Measurements from ENCODE around the gene FAM110C.

DNA sequence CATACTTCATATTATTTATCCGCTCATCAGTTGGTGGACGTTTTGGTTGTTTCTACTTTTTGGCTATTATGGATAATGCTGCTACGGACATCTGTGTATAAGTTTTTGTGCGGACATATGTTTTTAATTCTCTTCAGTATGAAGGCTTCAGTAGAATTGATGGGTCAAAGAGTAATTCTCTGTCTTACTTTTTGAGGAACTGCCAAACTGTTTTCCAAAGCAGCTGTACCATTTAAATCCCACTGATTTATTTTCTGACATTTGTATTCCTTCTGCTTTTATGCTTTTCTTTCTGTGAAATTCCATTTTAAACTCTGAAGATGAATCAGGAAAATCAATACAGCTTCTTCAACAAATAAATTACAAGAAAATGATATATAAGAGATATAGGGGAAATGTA lies 20.8 kb downstream of the FAM110C start:
- no peak for TF ChIP-seq EZH2 (IDR thresholded peaks at IDR 0.05; ENCODE audit: low read length, unreplicated experiment)
- TF ChIP-seq, protein P1, sequence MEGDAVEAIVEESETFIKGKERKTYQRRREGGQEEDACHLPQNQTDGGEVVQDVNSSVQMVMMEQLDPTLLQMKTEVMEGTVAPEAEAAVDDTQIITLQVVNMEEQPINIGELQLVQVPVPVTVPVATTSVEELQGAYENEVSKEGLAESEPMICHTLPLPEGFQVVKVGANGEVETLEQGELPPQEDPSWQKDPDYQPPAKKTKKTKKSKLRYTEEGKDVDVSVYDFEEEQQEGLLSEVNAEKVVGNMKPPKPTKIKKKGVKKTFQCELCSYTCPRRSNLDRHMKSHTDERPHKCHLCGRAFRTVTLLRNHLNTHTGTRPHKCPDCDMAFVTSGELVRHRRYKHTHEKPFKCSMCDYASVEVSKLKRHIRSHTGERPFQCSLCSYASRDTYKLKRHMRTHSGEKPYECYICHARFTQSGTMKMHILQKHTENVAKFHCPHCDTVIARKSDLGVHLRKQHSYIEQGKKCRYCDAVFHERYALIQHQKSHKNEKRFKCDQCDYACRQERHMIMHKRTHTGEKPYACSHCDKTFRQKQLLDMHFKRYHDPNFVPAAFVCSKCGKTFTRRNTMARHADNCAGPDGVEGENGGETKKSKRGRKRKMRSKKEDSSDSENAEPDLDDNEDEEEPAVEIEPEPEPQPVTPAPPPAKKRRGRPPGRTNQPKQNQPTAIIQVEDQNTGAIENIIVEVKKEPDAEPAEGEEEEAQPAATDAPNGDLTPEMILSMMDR (conservative IDR thresholded peaks at IDR 0.05; ENCODE audit: low read depth, low read length), result no peak

All from PC-3 (cell line).